Mesendoderm (in vitro differentiated cells): ENCODE data around the gene SPG11.

ENCODE experiments used
- DNase-seq: peaks from one replicate; pipeline ENCODE4 v3.0.0; 2013
- H2AK5ac ChIP-seq: 2 replicates; pipeline ENCODE4 v1.6.1; 2013; ENCODE audit warnings: low read length, inconsistent platforms
- H2BK120ac ChIP-seq: 2 replicates; pipeline ENCODE4 v1.6.1; 2013; ENCODE audit warnings: low read depth, mild to moderate bottlenecking, low read length, moderate library complexity, mixed read lengths
- H2BK15ac ChIP-seq: replicated peaks from 2 replicates; pipeline ENCODE4 v1.6.1; 2013; ENCODE audit warnings: low read depth, mild to moderate bottlenecking, moderate library complexity
- H2BK5ac ChIP-seq: 2 replicates; pipeline ENCODE4 v1.6.1; 2013; ENCODE audit warnings: low read length, inconsistent platforms
- H3K18ac ChIP-seq: 2 replicates; pipeline ENCODE4 v1.6.1; 2013; ENCODE audit warnings: mild to moderate bottlenecking, low read length, mixed read lengths
- H3K23ac ChIP-seq: one replicate; pipeline ENCODE4 v1.6.1; 2013; ENCODE audit warnings: low read length
- H3K27ac ChIP-seq: 2 replicates; pipeline ENCODE4 v1.5.1; 2013; ENCODE audit warnings: low read depth, mild to moderate bottlenecking, inconsistent platforms, low read length, moderate library complexity
- H3K27me3 ChIP-seq: 2 replicates; pipeline ENCODE4 v1.6.1; 2013; ENCODE audit warnings: low read length, control low read depth, mild to moderate bottlenecking, inconsistent platforms; ENCODE audit not compliant: insufficient read depth, poor library complexity
- H3K36me3 ChIP-seq: 2 replicates; pipeline ENCODE4 v1.6.1; 2013; ENCODE audit warnings: low read length, inconsistent platforms; ENCODE audit not compliant: control insufficient read depth, insufficient read depth
- H3K4ac ChIP-seq: one replicate; pipeline ENCODE4 v1.6.1; 2013; ENCODE audit warnings: low read depth, mild to moderate bottlenecking, low read length, moderate library complexity
- H3K4me1 ChIP-seq: 2 replicates; pipeline ENCODE4 v1.6.1; 2013; ENCODE audit warnings: low read depth, low read length, inconsistent platforms; ENCODE audit not compliant: control insufficient read depth
- H3K4me2 ChIP-seq: 2 replicates; pipeline ENCODE4 v1.6.1; 2013; ENCODE audit warnings: low read length
- H3K4me3 ChIP-seq: 2 replicates; pipeline ENCODE4 v1.5.1; 2013; ENCODE audit warnings: mild to moderate bottlenecking, low read length
- H3K56ac ChIP-seq: one replicate; pipeline ENCODE4 v1.6.1; 2013; ENCODE audit warnings: low read length
- H3K79me1 ChIP-seq: 2 replicates; pipeline ENCODE4 v1.6.1; 2013; ENCODE audit warnings: low read length, inconsistent platforms
- H3K79me2 ChIP-seq: 2 replicates; pipeline ENCODE4 v1.6.1; 2013; ENCODE audit warnings: mild to moderate bottlenecking, low read length; ENCODE audit not compliant: control insufficient read depth, insufficient read depth
- H3K9ac ChIP-seq: 2 replicates; pipeline ENCODE4 v1.6.1; 2013; ENCODE audit warnings: low read length, inconsistent platforms
- H4K5ac ChIP-seq: one replicate; pipeline ENCODE4 v1.6.1; 2013; ENCODE audit warnings: low read length
- H4K8ac ChIP-seq: one replicate; pipeline ENCODE4 v1.6.1; 2013; ENCODE audit warnings: low read depth, mild to moderate bottlenecking, control low read depth, low read length, moderate library complexity
- WGBS: extraction: QIAGEN DNeasy Blood & Tissue Kit; methylation state at CpG from one replicate; pipeline ENCODE4 v1.1.7; 2013; ENCODE audit warnings: low lambda C conversion rate, missing lambda C conversion rate; ENCODE audit not compliant: insufficient coverage; ENCODE audit errors: extremely low coverage; 5-methylcytosine and 5-hydroxymethylcytosine counted together

SPG11 gene

DNA sequence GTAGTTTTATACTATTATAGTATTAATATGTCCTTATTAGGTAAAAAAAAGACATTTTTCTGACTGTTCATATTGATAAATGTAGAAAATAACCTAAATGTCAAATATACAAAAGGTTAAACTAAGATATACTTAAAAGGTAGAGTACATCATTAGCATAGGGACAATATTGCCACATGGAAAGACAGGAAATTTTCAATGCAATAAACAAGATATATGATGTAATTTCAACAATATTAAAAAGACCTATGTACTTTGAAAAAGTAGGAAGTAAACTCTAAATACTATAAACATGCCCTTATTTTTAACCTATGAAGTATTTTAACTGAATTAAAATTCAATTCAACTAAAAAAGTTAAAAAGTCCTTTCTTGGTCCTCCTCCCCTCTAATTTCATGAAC is 1.9 kb downstream of the SPG11 start:
- no peak overlapping the region for H3K56ac ChIP-seq
- no peaks in the 10 kb centered on the region for H3K27me3 ChIP-seq
- H2AK5ac ChIP-seq, result no peak overlapping the region
- DNase-seq, result no peak
- H2BK120ac ChIP-seq, result no peak overlapping the region
- H3K4me3 ChIP-seq, result no peak overlapping the region
- no peak overlapping the region for H3K4me2 ChIP-seq
- no peak overlapping the region for H2BK5ac ChIP-seq
- no peak overlapping the region for H2BK15ac ChIP-seq
- no peak overlapping the region for H4K8ac ChIP-seq
- no peak overlapping the region for H3K4ac ChIP-seq
- H3K79me2 ChIP-seq, result peaks cover 2% of the 10 kb centered on the region
- no peak overlapping the region for H4K5ac ChIP-seq
- H3K36me3 ChIP-seq, result no peaks in the 10 kb centered on the region
- H3K27ac ChIP-seq, result no peak overlapping the region
- H3K4me1 ChIP-seq, result peaks cover 2% of the 10 kb centered on the region
- H3K9ac ChIP-seq, result no peak overlapping the region
- H3K79me1 ChIP-seq, result peaks cover 1% of the 10 kb centered on the region
- no peak overlapping the region for H3K23ac ChIP-seq
- no peak overlapping the region for H3K18ac ChIP-seq

DNA sequence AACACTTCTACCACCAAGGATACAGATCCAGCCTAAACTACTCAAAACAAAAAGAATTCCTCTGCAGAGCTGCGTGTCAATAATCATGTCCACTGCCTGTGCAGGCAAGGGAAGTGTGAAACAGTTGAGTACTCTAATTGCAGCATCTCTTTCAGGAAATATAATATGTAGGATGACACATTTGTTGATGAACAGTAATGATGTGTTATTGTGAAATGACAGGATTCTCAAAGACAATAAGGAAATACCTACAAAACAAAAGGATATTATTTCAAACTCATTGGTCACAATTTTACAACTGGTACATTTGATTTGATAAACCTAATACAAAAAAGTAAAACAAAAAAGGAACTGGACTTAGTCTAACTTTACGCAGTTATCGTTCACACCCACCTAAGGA is 4.4 kb downstream of the SPG11 start:
- Histone ChIP-seq H3K23ac (no peak overlapping the region), H3K79me1 (peaks cover 1% of the 10 kb centered on the region), H3K27ac (no peak overlapping the region), H3K56ac (no peak overlapping the region), H2BK5ac (no peak overlapping the region), H2BK120ac (no peak overlapping the region), H3K36me3 (no peaks in the 10 kb centered on the region), H3K4me3 (no peak overlapping the region), H2AK5ac (no peak overlapping the region), H3K9ac (no peak overlapping the region), H3K4ac (no peak overlapping the region), H3K27me3 (no peaks in the 10 kb centered on the region), H4K8ac (no peak overlapping the region), H3K79me2 (peaks cover 2% of the 10 kb centered on the region), H2BK15ac (no peak overlapping the region), H4K5ac (no peak overlapping the region), H3K4me2 (no peak overlapping the region), H3K18ac (no peak overlapping the region), H3K4me1 (peaks cover 2% of the 10 kb centered on the region)
- no CpG with 5 or more reads among the region's 3 CpGs for WGBS
- no peak for DNase-seq

DNA sequence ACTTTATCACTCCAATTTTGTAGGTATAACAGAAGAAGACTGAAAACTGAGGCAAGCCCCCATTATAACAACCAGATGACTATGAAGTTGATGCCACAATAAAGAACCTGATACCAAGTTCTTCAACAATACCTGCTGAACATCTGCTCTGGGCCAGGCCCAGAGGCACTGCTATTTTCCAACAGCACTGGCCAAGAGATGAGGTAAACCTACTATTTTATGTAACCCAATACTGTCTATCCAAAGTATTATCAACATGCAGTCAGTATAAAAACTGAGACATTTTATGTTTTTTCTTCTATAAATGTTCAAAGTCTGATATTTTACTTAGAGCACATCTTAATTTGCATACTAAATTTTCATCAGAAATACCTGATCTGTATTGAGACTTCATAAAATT is 6.1 kb downstream of the SPG11 start:
- no peak for DNase-seq
- Histone ChIP-seq H2AK5ac (no peak overlapping the region), H3K9ac (no peak overlapping the region), H2BK5ac (no peak overlapping the region), H3K18ac (no peak overlapping the region), H3K4me3 (no peak overlapping the region), H3K36me3 (no peaks in the 10 kb centered on the region), H3K79me1 (no peaks in the 10 kb centered on the region), H2BK15ac (no peak overlapping the region), H3K27ac (no peak overlapping the region), H2BK120ac (no peak overlapping the region), H3K27me3 (no peaks in the 10 kb centered on the region), H4K5ac (no peak overlapping the region), H4K8ac (no peak overlapping the region), H3K4me2 (no peak overlapping the region), H3K4ac (no peak overlapping the region), H3K56ac (no peak overlapping the region), H3K4me1 (no peaks in the 10 kb centered on the region), H3K23ac (no peak overlapping the region), H3K79me2 (no peaks in the 10 kb centered on the region)

DNA sequence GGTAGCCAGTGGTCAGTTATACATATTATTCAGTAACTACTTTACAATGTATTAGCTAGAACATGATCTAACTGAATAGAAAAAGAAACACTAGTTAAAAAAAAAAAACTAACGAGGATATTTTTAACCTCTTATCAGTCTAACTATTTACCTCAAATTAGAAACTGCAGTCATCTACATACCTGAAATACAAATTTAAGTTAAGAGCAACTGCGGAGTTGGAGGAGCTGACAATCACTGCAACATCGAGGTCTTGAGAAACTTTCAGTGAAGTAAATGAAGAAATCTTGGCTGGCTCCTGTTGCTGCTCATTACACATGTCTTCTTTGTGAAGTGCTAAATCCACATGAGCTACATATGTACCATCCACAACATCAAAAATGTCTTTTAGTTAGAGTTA is 6.5 kb downstream of the SPG11 start:
- H3K4me3 ChIP-seq, result no peak overlapping the region
- no peak overlapping the region for H4K5ac ChIP-seq
- H2BK15ac ChIP-seq, result no peak overlapping the region
- H3K18ac ChIP-seq, result no peak overlapping the region
- no peaks in the 10 kb centered on the region for H3K4me1 ChIP-seq
- WGBS, result no CpG with 5 or more reads among the region's 3 CpGs
- H2BK5ac ChIP-seq, result no peak overlapping the region
- no peaks in the 10 kb centered on the region for H3K79me2 ChIP-seq
- no peak overlapping the region for H3K23ac ChIP-seq
- H3K79me1 ChIP-seq, result no peaks in the 10 kb centered on the region
- no peaks in the 10 kb centered on the region for H3K27me3 ChIP-seq
- H3K9ac ChIP-seq, result no peak overlapping the region
- no peak overlapping the region for H3K56ac ChIP-seq
- no peaks in the 10 kb centered on the region for H3K36me3 ChIP-seq
- H4K8ac ChIP-seq, result no peak overlapping the region
- no peak overlapping the region for H2BK120ac ChIP-seq
- no peak overlapping the region for H2AK5ac ChIP-seq
- H3K4ac ChIP-seq, result no peak overlapping the region
- H3K27ac ChIP-seq, result no peak overlapping the region
- no peak overlapping the region for H3K4me2 ChIP-seq
- no peak for DNase-seq

DNA sequence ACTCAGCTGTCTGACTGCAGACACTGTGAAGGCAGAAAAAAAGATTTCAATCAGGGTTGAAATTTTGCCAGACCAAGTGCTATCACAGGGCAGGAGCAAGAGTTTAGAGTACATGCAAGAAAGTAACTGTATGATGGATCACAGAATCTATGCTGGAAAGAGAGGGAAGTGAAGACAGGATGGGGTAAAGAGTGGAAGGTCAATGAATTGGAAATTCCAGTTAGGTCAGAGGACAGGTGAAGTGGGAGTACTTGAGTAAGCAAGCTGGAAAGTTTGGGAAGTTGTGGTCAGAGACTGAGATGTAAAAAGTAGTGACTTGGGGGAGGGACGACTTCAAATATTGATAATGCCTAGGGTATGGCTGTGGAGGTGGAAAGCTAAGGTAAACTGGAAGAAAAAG is 7.2 kb downstream of the SPG11 start:
- Histone ChIP-seq H3K56ac (no peak overlapping the region), H3K4me1 (no peaks in the 10 kb centered on the region), H3K23ac (no peak overlapping the region), H3K27me3 (no peaks in the 10 kb centered on the region), H3K9ac (no peak overlapping the region), H2BK15ac (no peak overlapping the region), H4K5ac (no peak overlapping the region), H3K27ac (no peak overlapping the region), H3K36me3 (peaks cover 2% of the 10 kb centered on the region), H3K79me1 (no peaks in the 10 kb centered on the region), H3K18ac (no peak overlapping the region), H3K79me2 (no peaks in the 10 kb centered on the region), H2BK120ac (no peak overlapping the region), H3K4ac (no peak overlapping the region), H3K4me2 (no peak overlapping the region), H3K4me3 (no peak overlapping the region), H2AK5ac (no peak overlapping the region), H4K8ac (no peak overlapping the region), H2BK5ac (no peak overlapping the region)
- DNase-seq, result no peak
- no CpG with 5 or more reads among the region's 1 CpG for WGBS

DNA sequence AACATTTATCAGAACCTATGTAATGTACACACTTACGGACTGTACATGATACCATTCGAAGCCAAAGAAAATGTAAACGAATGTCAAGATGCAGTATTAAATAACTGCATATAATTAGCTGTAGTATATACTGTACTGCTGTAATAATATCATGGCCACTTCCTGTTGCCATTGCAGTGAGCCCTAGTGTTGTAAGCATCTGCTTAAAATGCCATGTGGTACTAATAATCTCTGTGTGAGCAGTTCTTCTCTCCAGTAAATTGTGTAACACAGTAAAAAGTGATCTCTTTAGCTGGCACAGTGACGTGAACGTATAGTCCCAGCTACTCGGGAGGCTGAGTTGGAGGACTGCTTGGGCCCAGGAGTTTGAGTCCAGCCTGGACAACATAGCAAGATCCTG is 8.6 kb downstream of the SPG11 start:
- H4K8ac ChIP-seq, result no peak overlapping the region
- no peak overlapping the region for H3K9ac ChIP-seq
- no peak overlapping the region for H3K27ac ChIP-seq
- H2BK15ac ChIP-seq, result no peak overlapping the region
- H3K4ac ChIP-seq, result no peak overlapping the region
- no peak overlapping the region for H2BK120ac ChIP-seq
- H3K27me3 ChIP-seq, result no peaks in the 10 kb centered on the region
- no peak overlapping the region for H3K18ac ChIP-seq
- no peak overlapping the region for H3K4me2 ChIP-seq
- H3K79me1 ChIP-seq, result no peaks in the 10 kb centered on the region
- no peak for DNase-seq
- no peak overlapping the region for H2BK5ac ChIP-seq
- no peaks in the 10 kb centered on the region for H3K79me2 ChIP-seq
- H3K4me3 ChIP-seq, result no peak overlapping the region
- H4K5ac ChIP-seq, result no peak overlapping the region
- H3K36me3 ChIP-seq, result peaks cover 2% of the 10 kb centered on the region
- no peak overlapping the region for H3K56ac ChIP-seq
- H3K23ac ChIP-seq, result no peak overlapping the region
- H2AK5ac ChIP-seq, result no peak overlapping the region
- WGBS, result no CpG with 5 or more reads among the region's 6 CpGs
- H3K4me1 ChIP-seq, result no peaks in the 10 kb centered on the region
